Loucy (cell line): Measurements from ENCODE around the gene FEV.

ENCODE experiments used
- H2AFZ ChIP-seq: fragments of 200-600 bp; sonication (generic); 2 replicates; pipeline ENCODE4 v1.6.0; 2016; ENCODE audit warnings: antibody characterized with exemption, mild to moderate bottlenecking, low read length, moderate library complexity
- H3F3A ChIP-seq: fragments of 200-600 bp; 2 replicates; pipeline ENCODE4 v1.6.0; 2016; ENCODE audit warnings: antibody characterized with exemption, low read depth, mild to moderate bottlenecking
- H3K27me3 ChIP-seq: fragments of 200-600 bp; sonication (generic); 2 replicates; pipeline ENCODE4 v1.6.1; 2014; ENCODE audit warnings: low read length, mild to moderate bottlenecking; ENCODE audit not compliant: insufficient read depth, poor library complexity, severe bottlenecking
- H3K36me3 ChIP-seq: fragments of 200-600 bp; sonication (generic); 2 replicates; pipeline ENCODE4 v1.6.1; 2016; ENCODE audit warnings: low read length; ENCODE audit not compliant: insufficient read depth
- H3K4me1 ChIP-seq: fragments of 200-600 bp; sonication (generic); 2 replicates; pipeline ENCODE4 v1.5.1; 2014; ENCODE audit warnings: low read length, mild to moderate bottlenecking; ENCODE audit not compliant: insufficient read depth, poor library complexity, severe bottlenecking
- H3K4me2 ChIP-seq: fragments of 200-600 bp; sonication (generic); 2 replicates; pipeline ENCODE4 v1.6.0; 2014; ENCODE audit warnings: antibody characterized with exemption, low read length, low read depth, mild to moderate bottlenecking; ENCODE audit not compliant: poor library complexity, severe bottlenecking
- H3K4me3 ChIP-seq: fragments of 200-600 bp; sonication (generic); 2 replicates; pipeline ENCODE4 v1.5.1; 2014; ENCODE audit warnings: low read length, mild to moderate bottlenecking, mixed read lengths; ENCODE audit not compliant: poor library complexity, severe bottlenecking
- H3K79me2 ChIP-seq: fragments of 200-600 bp; sonication (generic); 2 replicates; pipeline ENCODE4 v1.6.1; 2014; ENCODE audit warnings: low read length; ENCODE audit not compliant: insufficient read depth
- H3K9ac ChIP-seq: fragments of 200-600 bp; sonication (generic); 2 replicates; pipeline ENCODE4 v1.6.0; 2014; ENCODE audit warnings: mild to moderate bottlenecking, low read depth, low read length, moderate library complexity; ENCODE audit not compliant: poor library complexity, severe bottlenecking
- H3K9me2 ChIP-seq: fragments of 200-600 bp; sonication (generic); replicated peaks from 2 replicates; pipeline ENCODE4 v1.6.1; 2016; ENCODE audit warnings: low read depth, low read length, mixed read lengths
- H3K9me3 ChIP-seq: fragments of 200-600 bp; sonication (generic); 2 replicates; pipeline ENCODE4 v1.6.1; 2014; ENCODE audit warnings: mild to moderate bottlenecking, antibody characterized with exemption, low read length, low read depth; ENCODE audit not compliant: insufficient read depth
- H4K20me1 ChIP-seq: fragments of 200-600 bp; sonication (generic); 2 replicates; pipeline ENCODE4 v1.6.0; 2014; ENCODE audit warnings: antibody characterized with exemption, low read length, mild to moderate bottlenecking; ENCODE audit not compliant: insufficient read depth, poor library complexity, severe bottlenecking
- CTCF ChIP-seq: fragments of 200-600 bp; sonication (generic); conservative IDR thresholded peaks from 2 replicates; pipeline ENCODE4 v1.5.1; 2014; ENCODE audit warnings: mild to moderate bottlenecking, antibody characterized with exemption, low read length
- EZH2phosphoT487 ChIP-seq: fragments of 200-600 bp; IDR thresholded peaks from 2 replicates; pipeline ENCODE4 v1.6.1; 2018; ENCODE audit warnings: antibody characterized with exemption, mild to moderate bottlenecking, moderate library complexity, borderline replicate concordance

FEV gene

GRCh38 chr2:218963601-218964000, 21.4 kb downstream of the FEV start:
- Histone ChIP-seq H3K79me2 (peaks cover 1% of the 10 kb centered on the region; the same call in 1 of the 2 replicates), H3K9me3 (no peaks in the 10 kb centered on the region), H3K9me2 (no peaks in the 10 kb centered on the region), H3K9ac (no peak overlapping the region), H3K27me3 (no peaks in the 10 kb centered on the region), H3F3A (no peaks in the 10 kb centered on the region), H3K4me1 (peaks cover 9% of the 10 kb centered on the region), H2AFZ (no peak overlapping the region), H3K36me3 (no peaks in the 10 kb centered on the region), H3K4me3 (no peak overlapping the region), H3K4me2 (no peak overlapping the region), H4K20me1 (peaks cover 4% of the 10 kb centered on the region)
- TF ChIP-seq EZH2phosphoT487 (no peak), CTCF (no peak)

GRCh38 chr2:218962859-218963492, 22.0 kb downstream of the FEV start:
- Histone ChIP-seq H3K9me3 (no peaks in the 10 kb centered on the region), H2AFZ (no peak overlapping the region), H3K4me1 (peaks cover 15% of the 10 kb centered on the region), H3K4me3 (no peak overlapping the region), H3K27me3 (no peaks in the 10 kb centered on the region), H3F3A (no peaks in the 10 kb centered on the region), H3K79me2 (peaks cover 5% of the 10 kb centered on the region; the same call in 1 of the 2 replicates), H3K9ac (no peak overlapping the region), H3K4me2 (no peak overlapping the region), H4K20me1 (peaks cover 4% of the 10 kb centered on the region), H3K9me2 (no peaks in the 10 kb centered on the region), H3K36me3 (no peaks in the 10 kb centered on the region)
- TF ChIP-seq CTCF (no peak), EZH2phosphoT487 (no peak)

- Histone ChIP-seq H3F3A (no peaks in the 10 kb centered on the region), H3K79me2 (peaks cover 5% of the 10 kb centered on the region; the same call in 1 of the 2 replicates), H3K9me2 (no peaks in the 10 kb centered on the region), H3K9me3 (no peaks in the 10 kb centered on the region), H3K27me3 (no peaks in the 10 kb centered on the region), H3K4me2 (no peak overlapping the region), H3K4me3 (no peak overlapping the region), H3K36me3 (no peaks in the 10 kb centered on the region), H3K4me1 (peaks cover 22% of the 10 kb centered on the region), H2AFZ (no peak overlapping the region), H4K20me1 (peaks cover 4% of the 10 kb centered on the region), H3K9ac (no peak overlapping the region)
- no peak for TF ChIP-seq CTCF
These were observed 23.1 kb downstream of the FEV start for GRCh38 chr2:218961651-218962570.
